Keratinocyte (primary cell): ENCODE measurements around the gene STK32B.

Experiments
- EZH2 ChIP-seq: IDR thresholded peaks from one replicate; pipeline ENCODE4 v1.6.1; 2012; ENCODE audit warnings: inconsistent platforms, mild to moderate bottlenecking, low read length, moderate library complexity
- TF ChIP-seq, protein P1 (sequence below), 3 experiments: IDR thresholded peaks in 1 of 3; conservative IDR thresholded peaks in 1 of 3; optimal IDR thresholded peaks in 1 of 3; 2 replicates in 2 of 3; 3 replicates in 1 of 3; pipeline versions ENCODE3 to v1.5.1; 2011; ENCODE audit warnings: low read length in 3 of 3, mild to moderate bottlenecking in 3 of 3, moderate library complexity in 2 of 3, control low read depth in 1 of 3, inconsistent platforms in 1 of 3; ENCODE audit not compliant: insufficient read depth in 2 of 3; ENCODE audit errors: extremely low read depth in 1 of 3

DNA sequence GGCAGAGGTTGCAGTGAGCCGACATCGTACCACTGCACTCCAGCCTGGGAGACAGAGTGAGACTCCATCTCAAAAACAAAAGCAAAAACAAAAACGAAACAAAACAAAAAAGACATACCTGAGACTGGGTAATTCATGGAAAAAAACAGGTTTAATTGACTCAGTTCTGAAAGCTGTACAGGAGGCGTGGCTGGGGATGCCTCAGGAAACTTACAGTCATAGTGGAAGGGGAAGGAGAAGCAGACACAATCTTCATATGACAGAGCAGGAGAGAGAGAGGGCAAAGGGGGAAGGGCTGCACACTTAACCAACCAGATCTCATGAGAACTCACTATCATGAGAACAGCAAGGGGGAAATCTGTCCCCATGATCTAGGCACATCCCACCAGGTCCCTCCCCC is 229.5 kb downstream of the STK32B start:
- TF ChIP-seq, protein P1, sequence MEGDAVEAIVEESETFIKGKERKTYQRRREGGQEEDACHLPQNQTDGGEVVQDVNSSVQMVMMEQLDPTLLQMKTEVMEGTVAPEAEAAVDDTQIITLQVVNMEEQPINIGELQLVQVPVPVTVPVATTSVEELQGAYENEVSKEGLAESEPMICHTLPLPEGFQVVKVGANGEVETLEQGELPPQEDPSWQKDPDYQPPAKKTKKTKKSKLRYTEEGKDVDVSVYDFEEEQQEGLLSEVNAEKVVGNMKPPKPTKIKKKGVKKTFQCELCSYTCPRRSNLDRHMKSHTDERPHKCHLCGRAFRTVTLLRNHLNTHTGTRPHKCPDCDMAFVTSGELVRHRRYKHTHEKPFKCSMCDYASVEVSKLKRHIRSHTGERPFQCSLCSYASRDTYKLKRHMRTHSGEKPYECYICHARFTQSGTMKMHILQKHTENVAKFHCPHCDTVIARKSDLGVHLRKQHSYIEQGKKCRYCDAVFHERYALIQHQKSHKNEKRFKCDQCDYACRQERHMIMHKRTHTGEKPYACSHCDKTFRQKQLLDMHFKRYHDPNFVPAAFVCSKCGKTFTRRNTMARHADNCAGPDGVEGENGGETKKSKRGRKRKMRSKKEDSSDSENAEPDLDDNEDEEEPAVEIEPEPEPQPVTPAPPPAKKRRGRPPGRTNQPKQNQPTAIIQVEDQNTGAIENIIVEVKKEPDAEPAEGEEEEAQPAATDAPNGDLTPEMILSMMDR (optimal IDR thresholded peaks at IDR 0.05 in 1 of 3, IDR thresholded peaks at IDR 0.05 in 1 of 3, conservative IDR thresholded peaks at IDR 0.05 in 1 of 3; ENCODE audit: extremely low read depth in 1 of 3, insufficient read depth in 2 of 3, low read length in 3 of 3): no peak
- no peak for TF ChIP-seq EZH2
